ENCODE measurements around the gene OPN4.
"Not testable (repeated sequence)": the region's sequence is repeated elsewhere in the genome, so short reads cannot be mapped to it uniquely, and the experiment has no call there.

The OPN4 gene

GRCh38 chr10:86654411-86655172 is at the start of gene OPN4:
TSS of gene OPN4 (plus strand) at chr10:86654547. CDS start at chr10:86654784, 237 bp downstream.
- Mint-ChIP-seq H3K36me3 (no peaks in the 10 kb centered on the region), H3K27me3 (peaks cover 16% of the 10 kb centered on the region), H3K27ac (no peak within 1 kb of the TSS), H3K4me3 (no peak within 1 kb of the TSS), H3K9me3 (no peaks in the 10 kb centered on the region), H3K4me1 (no peaks in the 10 kb centered on the region)
- DNase-seq (ENCODE audit: low spot score in 2 of 2) (no peak), ATAC-seq (ENCODE audit: low read depth) (no peak)

GRCh38 chr10:86607674-86608073 is 46.7 kb upstream of the OPN4 start:
- H3K27me3 Mint-ChIP-seq = peaks cover 6% of the 10 kb centered on the region
- no peak for DNase-seq (ENCODE audit: low spot score in 2 of 2)
- H3K4me1 Mint-ChIP-seq = no peaks in the 10 kb centered on the region
- H3K36me3 Mint-ChIP-seq = no peaks in the 10 kb centered on the region
- no peak for ATAC-seq (ENCODE audit: low read depth)
- H3K9me3 Mint-ChIP-seq = peaks cover 4% of the 10 kb centered on the region
- H3K4me3 Mint-ChIP-seq = no peak overlapping the region
- no peak overlapping the region for H3K27ac Mint-ChIP-seq

- peaks cover 11% of the 10 kb centered on the region for H3K27me3 Mint-ChIP-seq
- H3K4me1 Mint-ChIP-seq = no peaks in the 10 kb centered on the region
- DNase-seq (ENCODE audit: low spot score in 2 of 2) (no peak), ATAC-seq (ENCODE audit: low read depth) (no peak)
- no peaks in the 10 kb centered on the region for H3K36me3 Mint-ChIP-seq
- H3K9me3 Mint-ChIP-seq = peaks cover 4% of the 10 kb centered on the region
- H3K27ac Mint-ChIP-seq = no peak overlapping the region
- H3K4me3 Mint-ChIP-seq = no peak overlapping the region
These were observed 44.4 kb upstream of the OPN4 start for GRCh38 chr10:86609920-86610319.

GRCh38 chr10:86611386-86611785 is 43.0 kb upstream of the OPN4 start:
- Mint-ChIP-seq H3K36me3 (no peaks in the 10 kb centered on the region), H3K9me3 (peaks cover 5% of the 10 kb centered on the region), H3K27ac (no peak overlapping the region), H3K4me1 (no peaks in the 10 kb centered on the region), H3K4me3 (no peak overlapping the region), H3K27me3 (peaks cover 11% of the 10 kb centered on the region)
- ATAC-seq (ENCODE audit: low read depth) (no peak), DNase-seq (ENCODE audit: low spot score in 2 of 2) (no peak)

GRCh38 chr10:86613096-86613495 is 41.3 kb upstream of the OPN4 start:
- Mint-ChIP-seq H3K27ac (no peak overlapping the region), H3K9me3 (peaks cover 4% of the 10 kb centered on the region), H3K36me3 (no peaks in the 10 kb centered on the region), H3K4me3 (no peak overlapping the region), H3K27me3 (peaks cover 8% of the 10 kb centered on the region), H3K4me1 (no peaks in the 10 kb centered on the region)
- DNase-seq (ENCODE audit: low spot score in 2 of 2) (no peak), ATAC-seq (ENCODE audit: low read depth) (no peak)

GRCh38 chr10:86613905-86614304 is 40.4 kb upstream of the OPN4 start:
- Mint-ChIP-seq H3K4me1 (no peaks in the 10 kb centered on the region), H3K9me3 (peaks cover 2% of the 10 kb centered on the region), H3K27ac (no peak overlapping the region), H3K36me3 (no peaks in the 10 kb centered on the region), H3K27me3 (peaks cover 8% of the 10 kb centered on the region), H3K4me3 (no peak overlapping the region)
- ATAC-seq (ENCODE audit: low read depth) (no peak), DNase-seq (ENCODE audit: low spot score in 2 of 2) (no peak)

GRCh38 chr10:86614853-86615252 is 39.5 kb upstream of the OPN4 start:
- Mint-ChIP-seq H3K27ac (no peak overlapping the region), H3K4me3 (no peak overlapping the region)

GRCh38 chr10:86617278-86617677 is 37.1 kb upstream of the OPN4 start:
- H3K36me3 Mint-ChIP-seq; H3K27ac Mint-ChIP-seq; ATAC-seq (ENCODE audit: low read depth); H3K4me1 Mint-ChIP-seq; H3K4me3 Mint-ChIP-seq; H3K27me3 Mint-ChIP-seq; H3K9me3 Mint-ChIP-seq; DNase-seq (ENCODE audit: low spot score in 2 of 2): not testable (repeated sequence)

More at GRCh38 chr10:86614853-86615252, 39.5 kb upstream of the OPN4 start:
- Mint-ChIP-seq H3K27me3 (peaks cover 8% of the 10 kb centered on the region), H3K36me3 (no peaks in the 10 kb centered on the region), H3K4me1 (no peaks in the 10 kb centered on the region), H3K9me3 (peaks cover 2% of the 10 kb centered on the region)
- DNase-seq (ENCODE audit: low spot score in 2 of 2) (no peak), ATAC-seq (ENCODE audit: low read depth) (no peak)

- no peaks in the 10 kb centered on the region for H3K4me1 Mint-ChIP-seq
- H3K36me3 Mint-ChIP-seq = no peaks in the 10 kb centered on the region
- H3K4me3 Mint-ChIP-seq = no peak overlapping the region
- H3K27ac Mint-ChIP-seq = no peak overlapping the region
- ATAC-seq (ENCODE audit: low read depth) (no peak), DNase-seq (ENCODE audit: low spot score in 2 of 2) (no peak)
- H3K27me3 Mint-ChIP-seq = peaks cover 11% of the 10 kb centered on the region
- H3K9me3 Mint-ChIP-seq = no peaks in the 10 kb centered on the region
These were observed 26.0 kb upstream of the OPN4 start for GRCh38 chr10:86628311-86628710.

- H3K36me3 Mint-ChIP-seq = no peaks in the 10 kb centered on the region
- ATAC-seq (ENCODE audit: low read depth) (no peak), DNase-seq (ENCODE audit: low spot score in 2 of 2) (no peak)
- no peaks in the 10 kb centered on the region for H3K4me1 Mint-ChIP-seq
- H3K27me3 Mint-ChIP-seq = peaks cover 16% of the 10 kb centered on the region
- H3K4me3 Mint-ChIP-seq = no peak overlapping the region
- no peaks in the 10 kb centered on the region for H3K9me3 Mint-ChIP-seq
- H3K27ac Mint-ChIP-seq = no peak overlapping the region
These were observed 24.3 kb upstream of the OPN4 start for GRCh38 chr10:86630079-86630478.

GRCh38 chr10:86632009-86632800 is 22.1 kb upstream of the OPN4 start:
- ATAC-seq (ENCODE audit: low read depth) = no peak
- peaks cover 21% of the 10 kb centered on the region for H3K27me3 Mint-ChIP-seq
- H3K9me3 Mint-ChIP-seq = no peaks in the 10 kb centered on the region
- DNase-seq (ENCODE audit: low spot score in 2 of 2) = no peak
- H3K27ac Mint-ChIP-seq = no peak overlapping the region
- no peaks in the 10 kb centered on the region for H3K4me1 Mint-ChIP-seq
- H3K4me3 Mint-ChIP-seq = no peak overlapping the region
- no peaks in the 10 kb centered on the region for H3K36me3 Mint-ChIP-seq

GRCh38 chr10:86632951-86633350 is 21.4 kb upstream of the OPN4 start:
- no peaks in the 10 kb centered on the region for H3K4me1 Mint-ChIP-seq

GRCh38 chr10:86635402-86635801 is 18.9 kb upstream of the OPN4 start:
- no peak for DNase-seq (ENCODE audit: low spot score in 2 of 2)
- Mint-ChIP-seq H3K27ac (no peak overlapping the region), H3K4me1 (no peaks in the 10 kb centered on the region), H3K4me3 (no peak overlapping the region), H3K27me3 (peaks cover 21% of the 10 kb centered on the region), H3K36me3 (no peaks in the 10 kb centered on the region), H3K9me3 (no peaks in the 10 kb centered on the region)
- ATAC-seq (ENCODE audit: low read depth) = no peak

More at GRCh38 chr10:86632951-86633350, 21.4 kb upstream of the OPN4 start:
- DNase-seq (ENCODE audit: low spot score in 2 of 2) (no peak), ATAC-seq (ENCODE audit: low read depth) (no peak)
- Mint-ChIP-seq H3K36me3 (no peaks in the 10 kb centered on the region), H3K9me3 (no peaks in the 10 kb centered on the region), H3K4me3 (no peak overlapping the region), H3K27ac (no peak overlapping the region), H3K27me3 (peaks cover 21% of the 10 kb centered on the region)

- no peaks in the 10 kb centered on the region for H3K9me3 Mint-ChIP-seq
- no peak overlapping the region for H3K4me3 Mint-ChIP-seq
- peaks cover 16% of the 10 kb centered on the region for H3K27me3 Mint-ChIP-seq
- no peaks in the 10 kb centered on the region for H3K4me1 Mint-ChIP-seq
- no peak for DNase-seq (ENCODE audit: low spot score in 2 of 2)
- no peak for ATAC-seq (ENCODE audit: low read depth)
- H3K36me3 Mint-ChIP-seq = no peaks in the 10 kb centered on the region
- H3K27ac Mint-ChIP-seq = no peak overlapping the region
These were observed 18.0 kb upstream of the OPN4 start for GRCh38 chr10:86636311-86636710.

Measured in memory B cell (primary cell).